CD14-positive monocyte (primary cell): ENCODE measurements around the gene MPRIP. TPM values are rescaled to one million over a fixed set of nuclear protein-coding genes. Genes with fewer than 3 reads are reported as not detected.

ENCODE experiments used
- DNase-seq, 3 donors: peaks; one replicate each; pipeline ENCODE4 v3.0.0-alpha.2; 2011 to 2022
- H2AFZ ChIP-seq: 2 replicates; pipeline ENCODE4 v1.6.0; 2012; ENCODE audit warnings: mild to moderate bottlenecking, low read depth, low read length, inconsistent platforms; ENCODE audit not compliant: insufficient read depth, poor library complexity, severe bottlenecking
- H3K27ac ChIP-seq, 2 donors: 1 replicate in 1 of 2; 2 replicates in 1 of 2; pipeline ENCODE4 v1.5.1; 2012 to 2013; ENCODE audit warnings: low read length in 2 of 2, control low read depth in 1 of 2, inconsistent platforms in 1 of 2, low read depth in 1 of 2, mild to moderate bottlenecking in 1 of 2
- H3K27me3 ChIP-seq, 2 donors: one replicate each; pipeline versions ENCODE4 v1.6.0 to v1.6.1; 2011 to 2013; ENCODE audit warnings: low read length in 2 of 2; ENCODE audit not compliant: control insufficient read depth in 2 of 2, insufficient read depth in 2 of 2
- H3K36me3 ChIP-seq, 2 donors: replicated peaks in 1 of 2; 1 replicate in 1 of 2; 2 replicates in 1 of 2; pipeline versions ENCODE4 v1.5.1 to v1.6.1; 2012 to 2013; ENCODE audit warnings: low read length in 2 of 2, control low read depth in 1 of 2, inconsistent platforms in 1 of 2, mild to moderate bottlenecking in 1 of 2; ENCODE audit not compliant: insufficient read depth in 2 of 2, control insufficient read depth in 1 of 2
- H3K4me1 ChIP-seq, 2 donors: 1 replicate in 1 of 2; 2 replicates in 1 of 2; pipeline versions ENCODE4 v1.5.1 to v1.6.1; 2012 to 2013; ENCODE audit warnings: low read length in 2 of 2, control low read depth in 1 of 2, inconsistent platforms in 1 of 2, mild to moderate bottlenecking in 1 of 2, moderate library complexity in 1 of 2; ENCODE audit not compliant: insufficient read depth in 2 of 2, control insufficient read depth in 1 of 2
- H3K4me2 ChIP-seq: replicated peaks from 2 replicates; pipeline ENCODE3; 2012; ENCODE audit warnings: low read length, moderate library complexity, mild to moderate bottlenecking; ENCODE audit not compliant: poor library complexity, severe bottlenecking; ENCODE audit errors: extremely low read depth
- H3K4me3 ChIP-seq, 3 experiments: fragments of 200-600 bp in 1 of 3; sonication (generic) in 1 of 3; replicated peaks in 1 of 3; 1 replicate in 2 of 3; 2 replicates in 1 of 3; pipeline ENCODE4 v1.5.1; 2011 to 2013; ENCODE audit warnings: low read length in 3 of 3, mild to moderate bottlenecking in 3 of 3, control low read depth in 2 of 3, low read depth in 2 of 3, inconsistent platforms in 1 of 3, moderate library complexity in 1 of 3
- H3K79me2 ChIP-seq: 2 replicates; pipeline ENCODE4 v1.6.0; 2012; ENCODE audit warnings: mild to moderate bottlenecking, control low read depth, inconsistent platforms, low read length, moderate library complexity; ENCODE audit not compliant: insufficient read depth
- H3K9ac ChIP-seq: 2 replicates; pipeline ENCODE4 v1.6.0; 2017; ENCODE audit warnings: low read length, mild to moderate bottlenecking; ENCODE audit not compliant: insufficient read depth, poor library complexity, severe bottlenecking
- H3K9me3 ChIP-seq, 2 donors: replicated peaks in 1 of 2; 1 replicate in 1 of 2; 2 replicates in 1 of 2; pipeline versions ENCODE4 v1.5.1 to v1.6.1; 2012 to 2013; ENCODE audit warnings: low read length in 2 of 2, control low read depth in 1 of 2; ENCODE audit not compliant: control insufficient read depth in 1 of 2, insufficient read depth in 1 of 2
- H4K20me1 ChIP-seq: 2 replicates; pipeline ENCODE4 v1.6.0; 2012; ENCODE audit warnings: mild to moderate bottlenecking, low read length, control low read depth, moderate library complexity; ENCODE audit not compliant: insufficient read depth
- H3K27ac Mint-ChIP-seq, 7 donors: one replicate each; pipeline ENCODE4 v1.8.0; 2020; ENCODE audit warnings: mild to moderate bottlenecking in 7 of 7, mixed read lengths in 7 of 7, moderate library complexity in 6 of 7, inconsistent platforms in 2 of 7
- H3K27me3 Mint-ChIP-seq, 3 donors: one replicate each; pipeline ENCODE4 v1.8.0; 2021 to 2022; ENCODE audit warnings: low read depth in 3 of 3, mild to moderate bottlenecking in 3 of 3, mixed read lengths in 3 of 3, moderate library complexity in 3 of 3, inconsistent platforms in 1 of 3
- H3K36me3 Mint-ChIP-seq, 2 donors: one replicate each; pipeline ENCODE4 v1.8.0; 2020; ENCODE audit warnings: mixed read lengths in 2 of 2, inconsistent platforms in 1 of 2, mild to moderate bottlenecking in 1 of 2
- H3K4me1 Mint-ChIP-seq: one replicate; pipeline ENCODE4 v1.8.0; 2020; ENCODE audit warnings: mild to moderate bottlenecking, mixed read lengths
- H3K4me3 Mint-ChIP-seq, 2 donors: one replicate each; pipeline ENCODE4 v1.8.0; 2020; ENCODE audit warnings: mild to moderate bottlenecking in 2 of 2, mixed read lengths in 2 of 2, moderate library complexity in 1 of 2
- H3K9me3 Mint-ChIP-seq, 7 donors: one replicate each; pipeline ENCODE4 v1.8.0; 2020 to 2022; ENCODE audit warnings: mixed read lengths in 7 of 7, mild to moderate bottlenecking in 6 of 7, moderate library complexity in 6 of 7, inconsistent platforms in 2 of 7
- CTCF ChIP-seq: fragments of 200-600 bp; IDR thresholded peaks from one replicate; pipeline ENCODE4 v1.8.0; 2022; ENCODE audit warnings: antibody characterized with exemption, mild to moderate bottlenecking
- WGBS: methylation state at CpG from one replicate; pipeline ENCODE4 v1.1.5; 2013; ENCODE audit warnings: missing lambda C conversion rate; ENCODE audit not compliant: insufficient coverage; 5-methylcytosine and 5-hydroxymethylcytosine counted together
- intact Hi-C, 2 donors: fragments of 100-400 bp; cut with micrococcal nuclease; formaldehyde crosslinking; loops; one replicate each; pipeline versions ENCODE4 v1.15.0 to v1.15.1; 2023
- polyA plus RNA-seq, 3 donors: library from polyadenylated mRNA; depleted of rRNA in 1 of 3; unstranded in 2 of 3; stranded (reverse) in 1 of 3; fragments of 300-500 nt in 2 of 3; fragments of >200 nt in 1 of 3; fragmentation: Illumina TruSeq in 2 of 3; gene quantifications; 1 replicate in 2 of 3; 2 replicates in 1 of 3; pipeline ENCODE4 v1.2.3, GENCODE V29; 2012 to 2021

Gene MPRIP
- polyA plus RNA-seq, 3 donors = 2.0 to 48.7 (median 2.5) TPM

- peaks cover 44% of the 10 kb centered on the region for H3K79me2 ChIP-seq
- Mint-ChIP-seq H3K4me3 (no peak overlapping the region), H3K36me3 (peaks cover 17% of the 10 kb centered on the region in 2 donors), H3K9me3 (no peaks in the 10 kb centered on the region), H3K4me1 (peaks cover 29% of the 10 kb centered on the region), H3K27me3 (peaks cover 0 to 1% (median 0%) of the 10 kb centered on the region in 3 donors), H3K27ac (no peak overlapping the region)
- DNase-seq = no peak
- H3K4me3 ChIP-seq = no peak overlapping the region
- no peaks in the 10 kb centered on the region for H3K27me3 ChIP-seq
- intact Hi-C loops = no loop called here
- no peak overlapping the region for H3K4me2 ChIP-seq
- H4K20me1 ChIP-seq = peaks cover 95% of the 10 kb centered on the region
- no peak overlapping the region for H2AFZ ChIP-seq
- no peaks in the 10 kb centered on the region for H3K9me3 ChIP-seq
- WGBS = 100% methylated on average over 1 of the region's 8 CpGs
- H3K27ac ChIP-seq = no peak overlapping the region
- H3K36me3 ChIP-seq = peaks cover 0 to 12% of the 10 kb centered on the region in 2 donors
- no peak for TF ChIP-seq CTCF
- peaks cover 21 to 29% of the 10 kb centered on the region in 2 donors for H3K4me1 ChIP-seq
- H3K9ac ChIP-seq = no peak overlapping the region
Measured at GRCh38 chr17:17056156-17056539, 13.9 kb downstream of the MPRIP start.

- H3K27ac Mint-ChIP-seq = peak overlapping the region in 1 of 7 donors; percentile 5
Measured at GRCh38 chr17:17057057-17057551, 14.8 kb downstream of the MPRIP start.

More at GRCh38 chr17:17057057-17057551, 14.8 kb downstream of the MPRIP start:
- H3K4me3 Mint-ChIP-seq = no peak overlapping the region
- no peak for DNase-seq
- no peak overlapping the region for H3K4me2 ChIP-seq
- intact Hi-C loops = no loop called here
- H3K9me3 Mint-ChIP-seq = no peaks in the 10 kb centered on the region
- H3K9me3 ChIP-seq = no peaks in the 10 kb centered on the region
- H3K4me1 Mint-ChIP-seq = peaks cover 20% of the 10 kb centered on the region
- H3K27ac ChIP-seq = no peak overlapping the region
- peaks cover 0 to 1% (median 0%) of the 10 kb centered on the region in 3 donors for H3K27me3 Mint-ChIP-seq
- H3K27me3 ChIP-seq = no peaks in the 10 kb centered on the region
- H4K20me1 ChIP-seq = peaks cover 95% of the 10 kb centered on the region
- no peak overlapping the region for H2AFZ ChIP-seq
- no peak overlapping the region for H3K4me3 ChIP-seq
- TF ChIP-seq CTCF = no peak
- no peak overlapping the region for H3K9ac ChIP-seq
- H3K36me3 ChIP-seq = peaks cover 0 to 12% of the 10 kb centered on the region in 2 donors
- WGBS = 97% methylated on average over 9 of the region's 9 CpGs
- peaks cover 11 to 20% of the 10 kb centered on the region in 2 donors for H3K4me1 ChIP-seq
- peaks cover 17% of the 10 kb centered on the region in 2 donors for H3K36me3 Mint-ChIP-seq
- H3K79me2 ChIP-seq = peaks cover 44% of the 10 kb centered on the region
